Panc1 (cell line): ENCODE measurements around the gene RNF169. TPM values are rescaled to one million over a fixed set of nuclear protein-coding genes. Genes with fewer than 3 reads are reported as not detected.

Experiments
- ATAC-seq: fragments of 200-7000 bp; cut with Tn5 transposase; 2 replicates; pipeline ENCODE4 v1.9.1; 2020; ENCODE audit warnings: mild to moderate bottlenecking, moderate library complexity
- BruUV-seq: library from RNA; stranded (reverse); fragments of 400-500 nt; replicated peaks from 2 replicates; lab custom pipeline; 2021; lab: Mats Ljungman, UMichigan
- CTCF ChIA-PET: fragments of 300-600 bp; sonication (Branson Sonifier 250); formaldehyde crosslinking; loops from one replicate; lab custom pipeline; 2022; ENCODE audit warnings: antibody characterized with exemption; lab: Charles Lee
- POLR2A ChIA-PET: fragments of 300-600 bp; sonication (Branson Sonifier 250); formaldehyde crosslinking; loops from one replicate; lab custom pipeline; 2022; ENCODE audit warnings: antibody characterized with exemption; lab: Charles Lee
- DNase-seq: peaks from one replicate; pipeline ENCODE4 v3.0.0-alpha.2; 2010; ENCODE audit warnings: low read depth, low spot score
- H3K27ac ChIP-seq: 2 replicates; pipeline ENCODE4 v1.5.1; 2011; ENCODE audit warnings: mild to moderate bottlenecking, low read length, inconsistent platforms
- H3K27me3 ChIP-seq: fragments of 200-500 bp; sonication (Bioruptor generic); 2 replicates; pipeline ENCODE4 v1.6.0; 2014; ENCODE audit warnings: low read length, inconsistent platforms; ENCODE audit not compliant: control insufficient read depth, insufficient read depth
- H3K36me3 ChIP-seq: fragments of 200-500 bp; sonication (Bioruptor generic); 2 replicates; pipeline ENCODE4 v1.5.1; 2014; ENCODE audit warnings: inconsistent platforms, mild to moderate bottlenecking, low read length, moderate library complexity; ENCODE audit not compliant: control insufficient read depth, insufficient read depth
- H3K4me1 ChIP-seq: 2 replicates; pipeline ENCODE4 v1.5.1; 2011; ENCODE audit warnings: inconsistent platforms, mild to moderate bottlenecking, low read length, moderate library complexity; ENCODE audit not compliant: control insufficient read depth, insufficient read depth
- H3K4me3 ChIP-seq, 2 experiments: 2 replicates each; pipeline ENCODE4 v1.5.1; 2011 to 2012; ENCODE audit warnings: low read depth in 2 of 2, low read length in 2 of 2, mild to moderate bottlenecking in 2 of 2, inconsistent platforms in 1 of 2, moderate library complexity in 1 of 2
- H3K9me3 ChIP-seq: fragments of 200-500 bp; sonication (Bioruptor generic); 2 replicates; pipeline ENCODE4 v1.5.1; 2014; ENCODE audit warnings: low read depth, mild to moderate bottlenecking, inconsistent platforms, low read length, moderate library complexity; ENCODE audit not compliant: control insufficient read depth, insufficient read depth
- POLR2AphosphoS5 ChIP-seq: IDR thresholded peaks from 2 replicates; pipeline ENCODE4 v1.6.1; 2012; ENCODE audit warnings: mild to moderate bottlenecking, low read depth, low read length, moderate library complexity
- SIN3A ChIP-seq: IDR thresholded peaks from 2 replicates; pipeline ENCODE4 v1.6.1; 2012; ENCODE audit warnings: low read depth, mild to moderate bottlenecking, low read length, moderate library complexity, borderline replicate concordance; ENCODE audit not compliant: insufficient read depth
- TCF7L2 ChIP-seq: IDR thresholded peaks from 2 replicates; pipeline ENCODE4 v1.6.1; 2011; ENCODE audit warnings: mild to moderate bottlenecking, low read depth, low read length, inconsistent platforms
- in situ Hi-C: cut with HindIII; loops from 2 replicates; pipeline ENCODE4 v1.10.0; 2016; ENCODE audit warnings: low sequenced_read_pairs, low pct_unique_long_range_greater_than_20kb
- intact Hi-C: fragments of 100-400 bp; cut with micrococcal nuclease; formaldehyde crosslinking; loops from one replicate; pipeline ENCODE4 v1.10.0; 2022; ENCODE audit not compliant: unreplicated experiment
- total RNA-seq: library from RNA; stranded (reverse); gene quantifications from one replicate; pipeline ENCODE4 v1.2.1, GENCODE V29; 2021; ENCODE audit not compliant: unreplicated experiment
- TF ChIP-seq, protein P1 (sequence below): fragments of 450-650 bp; IDR thresholded peaks from 2 replicates; pipeline ENCODE4 v1.5.1; 2017; ENCODE audit warnings: mild to moderate bottlenecking
- TF ChIP-seq, protein P2 (sequence below), 2 experiments: IDR thresholded peaks; 2 replicates each; pipeline ENCODE4 v1.6.1; 2011 to 2012; ENCODE audit warnings: low read depth in 2 of 2, control low read depth in 1 of 2, low read length in 1 of 2, mild to moderate bottlenecking in 1 of 2, moderate library complexity in 1 of 2; ENCODE audit not compliant: insufficient read depth in 1 of 2

RNF169 gene
- total RNA-seq, 1 experiment from 2014 or later, result 23.6 TPM

DNA sequence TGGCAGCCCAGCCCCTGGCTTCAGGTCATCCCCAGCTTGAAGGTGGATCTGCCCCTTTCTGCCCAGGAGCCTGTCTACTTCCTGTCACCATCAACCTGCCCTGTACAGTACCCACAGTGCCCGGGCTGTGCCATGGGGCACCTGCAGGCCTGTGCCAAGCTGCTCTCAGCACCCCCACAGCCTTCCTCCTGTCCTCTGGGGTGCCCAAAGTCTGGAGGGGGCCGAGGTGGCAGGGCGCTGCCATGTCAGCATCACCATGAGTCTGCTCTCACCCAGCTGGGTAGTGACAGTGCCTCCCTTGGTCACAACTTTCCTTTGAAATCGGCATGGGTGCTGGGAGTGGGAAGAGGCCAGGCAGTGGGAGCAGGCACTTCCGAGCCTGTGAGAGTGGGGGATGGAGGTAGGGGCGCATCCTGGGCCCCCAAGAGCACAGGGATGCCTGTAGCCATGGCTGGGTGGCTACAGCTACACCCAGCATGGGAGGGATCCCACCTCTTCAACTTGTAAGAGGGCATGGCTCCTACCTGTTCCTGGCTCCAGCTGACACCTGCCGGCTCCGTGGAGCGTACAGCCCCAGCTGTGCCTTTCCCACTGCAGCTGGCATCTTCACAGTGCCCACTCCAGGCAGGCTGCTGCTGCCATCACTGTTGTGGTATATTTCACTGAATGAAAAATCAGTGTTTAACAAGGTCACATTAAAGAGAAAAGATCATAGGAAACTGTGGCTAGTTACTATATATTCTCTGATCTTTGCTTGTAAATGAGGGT is 42.9 kb downstream of the RNF169 start:
- ChIA-PET CTCF (no interaction called here), POLR2A (no interaction called here)
- TF ChIP-seq POLR2AphosphoS5 (no peak), TCF7L2 (no peak), SIN3A (no peak)
- TF ChIP-seq, protein P1, sequence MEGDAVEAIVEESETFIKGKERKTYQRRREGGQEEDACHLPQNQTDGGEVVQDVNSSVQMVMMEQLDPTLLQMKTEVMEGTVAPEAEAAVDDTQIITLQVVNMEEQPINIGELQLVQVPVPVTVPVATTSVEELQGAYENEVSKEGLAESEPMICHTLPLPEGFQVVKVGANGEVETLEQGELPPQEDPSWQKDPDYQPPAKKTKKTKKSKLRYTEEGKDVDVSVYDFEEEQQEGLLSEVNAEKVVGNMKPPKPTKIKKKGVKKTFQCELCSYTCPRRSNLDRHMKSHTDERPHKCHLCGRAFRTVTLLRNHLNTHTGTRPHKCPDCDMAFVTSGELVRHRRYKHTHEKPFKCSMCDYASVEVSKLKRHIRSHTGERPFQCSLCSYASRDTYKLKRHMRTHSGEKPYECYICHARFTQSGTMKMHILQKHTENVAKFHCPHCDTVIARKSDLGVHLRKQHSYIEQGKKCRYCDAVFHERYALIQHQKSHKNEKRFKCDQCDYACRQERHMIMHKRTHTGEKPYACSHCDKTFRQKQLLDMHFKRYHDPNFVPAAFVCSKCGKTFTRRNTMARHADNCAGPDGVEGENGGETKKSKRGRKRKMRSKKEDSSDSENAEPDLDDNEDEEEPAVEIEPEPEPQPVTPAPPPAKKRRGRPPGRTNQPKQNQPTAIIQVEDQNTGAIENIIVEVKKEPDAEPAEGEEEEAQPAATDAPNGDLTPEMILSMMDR, result no peak
- TF ChIP-seq, protein P2, sequence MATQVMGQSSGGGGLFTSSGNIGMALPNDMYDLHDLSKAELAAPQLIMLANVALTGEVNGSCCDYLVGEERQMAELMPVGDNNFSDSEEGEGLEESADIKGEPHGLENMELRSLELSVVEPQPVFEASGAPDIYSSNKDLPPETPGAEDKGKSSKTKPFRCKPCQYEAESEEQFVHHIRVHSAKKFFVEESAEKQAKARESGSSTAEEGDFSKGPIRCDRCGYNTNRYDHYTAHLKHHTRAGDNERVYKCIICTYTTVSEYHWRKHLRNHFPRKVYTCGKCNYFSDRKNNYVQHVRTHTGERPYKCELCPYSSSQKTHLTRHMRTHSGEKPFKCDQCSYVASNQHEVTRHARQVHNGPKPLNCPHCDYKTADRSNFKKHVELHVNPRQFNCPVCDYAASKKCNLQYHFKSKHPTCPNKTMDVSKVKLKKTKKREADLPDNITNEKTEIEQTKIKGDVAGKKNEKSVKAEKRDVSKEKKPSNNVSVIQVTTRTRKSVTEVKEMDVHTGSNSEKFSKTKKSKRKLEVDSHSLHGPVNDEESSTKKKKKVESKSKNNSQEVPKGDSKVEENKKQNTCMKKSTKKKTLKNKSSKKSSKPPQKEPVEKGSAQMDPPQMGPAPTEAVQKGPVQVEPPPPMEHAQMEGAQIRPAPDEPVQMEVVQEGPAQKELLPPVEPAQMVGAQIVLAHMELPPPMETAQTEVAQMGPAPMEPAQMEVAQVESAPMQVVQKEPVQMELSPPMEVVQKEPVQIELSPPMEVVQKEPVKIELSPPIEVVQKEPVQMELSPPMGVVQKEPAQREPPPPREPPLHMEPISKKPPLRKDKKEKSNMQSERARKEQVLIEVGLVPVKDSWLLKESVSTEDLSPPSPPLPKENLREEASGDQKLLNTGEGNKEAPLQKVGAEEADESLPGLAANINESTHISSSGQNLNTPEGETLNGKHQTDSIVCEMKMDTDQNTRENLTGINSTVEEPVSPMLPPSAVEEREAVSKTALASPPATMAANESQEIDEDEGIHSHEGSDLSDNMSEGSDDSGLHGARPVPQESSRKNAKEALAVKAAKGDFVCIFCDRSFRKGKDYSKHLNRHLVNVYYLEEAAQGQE (IDR thresholded peaks at IDR 0.05; ENCODE audit: insufficient read depth in 1 of 2, low read depth in 2 of 2, low read length in 1 of 2), result no peak
- Histone ChIP-seq H3K9me3 (peaks cover 4% of the 10 kb centered on the region; the same call in 1 of the 2 replicates), H3K27ac (no peak overlapping the region), H3K4me1 (no peaks in the 10 kb centered on the region), H3K27me3 (no peaks in the 10 kb centered on the region), H3K36me3 (peaks cover 4% of the 10 kb centered on the region; the same call in 1 of the 2 replicates), H3K4me3 (no peak overlapping the region)
- no peak for DNase-seq
- BruUV-seq, result no TSS peak
- in situ Hi-C loops, result no loop called here
- ATAC-seq, result peak; percentile 30; the same call in 1 of the 2 replicates
- intact Hi-C loops, result no loop called here

DNA sequence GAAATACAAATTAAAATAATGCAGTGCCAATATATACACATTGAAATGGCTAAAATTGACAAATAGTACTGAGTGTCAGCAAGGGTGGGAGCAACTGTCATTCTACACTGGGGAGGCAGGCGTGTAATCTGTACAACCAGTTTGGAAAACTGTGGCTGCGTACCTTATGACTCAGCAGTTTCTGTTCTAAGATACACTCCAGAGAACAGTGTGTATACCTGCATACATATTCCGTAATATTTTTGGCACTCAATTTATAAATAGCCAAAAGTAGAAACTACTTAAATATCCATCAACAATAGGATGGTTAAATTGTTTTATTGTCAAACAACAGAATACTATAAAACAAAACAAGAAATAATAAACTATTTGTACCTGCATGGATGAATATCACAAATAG is 57.6 kb downstream of the RNF169 start:
- Histone ChIP-seq H3K9me3 (no peaks in the 10 kb centered on the region), H3K4me1 (no peaks in the 10 kb centered on the region; the same call in 1 of the 2 replicates), H3K4me3 (no peak overlapping the region), H3K27ac (no peak overlapping the region), H3K36me3 (peaks cover 6% of the 10 kb centered on the region; the same call in 1 of the 2 replicates), H3K27me3 (no peaks in the 10 kb centered on the region)
- TF ChIP-seq, protein P1, result no peak
- TF ChIP-seq TCF7L2, result no peak
- no peak for TF ChIP-seq POLR2AphosphoS5
- TF ChIP-seq, protein P2 (IDR thresholded peaks at IDR 0.05; ENCODE audit: insufficient read depth in 1 of 2, low read depth in 2 of 2, low read length in 1 of 2), result no peak
- TF ChIP-seq SIN3A, result no peak
- ChIA-PET CTCF (no interaction called here), POLR2A (no interaction called here)
- no TSS peak for BruUV-seq
- in situ Hi-C loops, result no loop called here
- DNase-seq, result no peak
- no peak for ATAC-seq
- intact Hi-C loops, result no loop called here
